Smooth muscle cell of the brain vasculature (primary cell): ENCODE data around the gene OR4C16.

ENCODE experiments used
- DNase-seq: peaks from one replicate; pipeline ENCODE4 v3.0.0-alpha.2; 2012; ENCODE audit warnings: low read depth, low spot score

Gene OR4C16, protein sequence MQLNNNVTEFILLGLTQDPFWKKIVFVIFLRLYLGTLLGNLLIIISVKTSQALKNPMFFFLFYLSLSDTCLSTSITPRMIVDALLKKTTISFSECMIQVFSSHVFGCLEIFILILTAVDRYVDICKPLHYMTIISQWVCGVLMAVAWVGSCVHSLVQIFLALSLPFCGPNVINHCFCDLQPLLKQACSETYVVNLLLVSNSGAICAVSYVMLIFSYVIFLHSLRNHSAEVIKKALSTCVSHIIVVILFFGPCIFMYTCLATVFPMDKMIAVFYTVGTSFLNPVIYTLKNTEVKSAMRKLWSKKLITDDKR

DNA sequence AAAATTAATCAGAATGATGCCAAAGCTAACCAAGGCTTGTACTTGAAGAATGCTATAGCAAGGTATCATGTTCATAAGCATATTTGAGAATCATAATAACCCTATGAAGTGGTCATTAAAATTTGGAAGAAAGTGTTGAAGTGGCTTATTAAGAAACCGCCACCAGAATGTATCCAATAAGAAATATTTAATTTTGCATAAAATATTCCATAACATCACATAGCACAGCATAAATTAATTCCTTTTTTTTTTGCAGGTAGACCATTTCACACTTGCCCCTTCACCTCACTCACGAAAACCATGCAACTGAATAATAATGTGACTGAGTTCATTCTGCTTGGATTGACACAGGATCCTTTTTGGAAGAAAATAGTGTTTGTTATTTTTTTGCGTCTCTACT, at the start of gene OR4C16:
Gene OR4C16 (plus strand): TSS at position 301 of the 400 bp plus-strand sequence. CDS start 0 bp downstream, at position 301.
- DNase-seq: no peak

DNA sequence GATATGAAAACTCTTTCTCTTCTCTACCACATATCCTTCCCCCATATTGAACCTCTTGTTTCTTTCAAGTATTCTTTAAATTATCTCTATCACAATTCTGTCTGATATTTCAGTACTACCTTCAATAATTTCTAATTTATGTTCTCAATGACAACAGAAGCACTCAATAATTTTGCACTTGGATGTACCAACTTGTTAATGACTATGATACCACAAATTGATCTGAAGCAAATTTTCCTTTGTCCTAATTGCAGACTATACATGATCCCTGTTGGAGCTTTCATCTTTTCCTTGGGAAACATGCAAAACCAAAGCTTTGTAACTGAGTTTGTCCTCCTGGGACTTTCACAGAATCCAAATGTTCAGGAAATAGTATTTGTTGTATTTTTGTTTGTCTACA, 17.8 kb upstream of the OR4C16 start, which contains the start of gene OR4C15:
Gene OR4C15 (plus strand): TSS at position 301 of the 400 bp plus-strand sequence. CDS start 0 bp downstream, at position 301.
- no peak for DNase-seq

DNA sequence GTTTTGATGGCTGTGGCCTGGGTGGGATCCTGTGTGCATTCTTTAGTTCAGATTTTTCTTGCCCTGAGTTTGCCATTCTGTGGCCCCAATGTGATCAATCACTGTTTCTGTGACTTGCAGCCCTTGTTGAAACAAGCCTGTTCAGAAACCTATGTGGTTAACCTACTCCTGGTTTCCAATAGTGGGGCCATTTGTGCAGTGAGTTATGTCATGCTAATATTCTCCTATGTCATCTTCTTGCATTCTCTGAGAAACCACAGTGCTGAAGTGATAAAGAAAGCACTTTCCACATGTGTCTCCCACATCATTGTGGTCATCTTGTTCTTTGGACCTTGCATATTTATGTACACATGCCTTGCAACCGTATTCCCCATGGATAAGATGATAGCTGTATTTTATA, 620 bp downstream of the OR4C16 start:
- DNase-seq: no peak

DNA sequence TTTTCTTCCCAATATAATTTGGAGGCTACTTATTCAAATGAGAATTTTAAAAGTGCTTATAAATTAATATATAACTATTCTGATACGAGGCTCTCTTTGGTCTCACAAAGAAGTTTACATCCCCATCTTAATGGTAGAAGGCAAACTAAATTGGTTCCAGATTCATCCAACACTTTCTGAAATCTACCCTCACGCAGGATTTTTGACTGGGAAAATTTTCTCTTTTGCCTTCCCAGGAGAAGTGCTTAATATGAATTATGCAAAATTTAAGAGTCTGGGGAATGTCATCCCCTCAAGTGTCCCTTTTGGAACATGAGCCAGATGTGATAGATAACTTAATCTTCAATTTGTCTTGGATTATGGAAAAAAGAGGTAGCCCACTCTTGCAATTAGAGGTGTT, 35.6 kb downstream of the OR4C16 start, which contains the start of gene OR4C11:
Gene OR4C11 (minus strand): TSS at position 101 of the 400 bp plus-strand sequence. CDS start 3,272 bp downstream, outside the sequence.
- DNase-seq: no peak
